ENCODE measurements around the gene C11orf91. TPM values are rescaled to one million over a fixed set of nuclear protein-coding genes. Genes with fewer than 3 reads are reported as not detected.

The C11orf91 gene
- total RNA-seq, 1 experiment from 2014 or later, result 1.3 TPM

DNA sequence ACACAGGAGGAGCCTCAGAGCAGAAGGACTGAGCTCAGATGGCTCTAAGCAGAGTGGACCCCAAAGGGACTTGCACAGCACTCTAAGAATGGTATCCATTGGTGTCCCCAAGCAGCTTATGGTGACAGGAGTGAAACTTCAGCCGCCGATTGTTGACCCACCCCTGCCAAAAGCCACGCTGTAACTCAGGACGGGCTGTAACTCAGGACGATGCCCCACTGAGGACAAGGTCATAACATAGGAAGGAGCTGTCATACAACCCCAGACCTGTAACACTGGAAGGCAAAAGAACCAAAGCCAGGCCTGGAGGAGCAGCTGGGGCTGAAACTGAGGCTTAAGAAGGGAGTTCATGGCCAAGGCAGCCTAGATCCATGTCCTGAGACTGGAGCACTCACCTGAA is 21.4 kb upstream of the C11orf91 start:
- no peaks in the 10 kb centered on the region for H3K27me3 ChIP-seq (ENCODE audit: control insufficient read depth, insufficient read depth, low read length)
- DNase-seq (ENCODE audit: low read depth, low spot score) (no peak), ATAC-seq (peak; percentile 10; the same call in 1 of the 2 replicates)
- H3K4me1 ChIP-seq (ENCODE audit: control insufficient read depth, insufficient read depth, low read length), result peaks cover 52% of the 10 kb centered on the region
- ChIA-PET CTCF (no interaction called here), POLR2A (no interaction called here)
- TF ChIP-seq, protein P1, sequence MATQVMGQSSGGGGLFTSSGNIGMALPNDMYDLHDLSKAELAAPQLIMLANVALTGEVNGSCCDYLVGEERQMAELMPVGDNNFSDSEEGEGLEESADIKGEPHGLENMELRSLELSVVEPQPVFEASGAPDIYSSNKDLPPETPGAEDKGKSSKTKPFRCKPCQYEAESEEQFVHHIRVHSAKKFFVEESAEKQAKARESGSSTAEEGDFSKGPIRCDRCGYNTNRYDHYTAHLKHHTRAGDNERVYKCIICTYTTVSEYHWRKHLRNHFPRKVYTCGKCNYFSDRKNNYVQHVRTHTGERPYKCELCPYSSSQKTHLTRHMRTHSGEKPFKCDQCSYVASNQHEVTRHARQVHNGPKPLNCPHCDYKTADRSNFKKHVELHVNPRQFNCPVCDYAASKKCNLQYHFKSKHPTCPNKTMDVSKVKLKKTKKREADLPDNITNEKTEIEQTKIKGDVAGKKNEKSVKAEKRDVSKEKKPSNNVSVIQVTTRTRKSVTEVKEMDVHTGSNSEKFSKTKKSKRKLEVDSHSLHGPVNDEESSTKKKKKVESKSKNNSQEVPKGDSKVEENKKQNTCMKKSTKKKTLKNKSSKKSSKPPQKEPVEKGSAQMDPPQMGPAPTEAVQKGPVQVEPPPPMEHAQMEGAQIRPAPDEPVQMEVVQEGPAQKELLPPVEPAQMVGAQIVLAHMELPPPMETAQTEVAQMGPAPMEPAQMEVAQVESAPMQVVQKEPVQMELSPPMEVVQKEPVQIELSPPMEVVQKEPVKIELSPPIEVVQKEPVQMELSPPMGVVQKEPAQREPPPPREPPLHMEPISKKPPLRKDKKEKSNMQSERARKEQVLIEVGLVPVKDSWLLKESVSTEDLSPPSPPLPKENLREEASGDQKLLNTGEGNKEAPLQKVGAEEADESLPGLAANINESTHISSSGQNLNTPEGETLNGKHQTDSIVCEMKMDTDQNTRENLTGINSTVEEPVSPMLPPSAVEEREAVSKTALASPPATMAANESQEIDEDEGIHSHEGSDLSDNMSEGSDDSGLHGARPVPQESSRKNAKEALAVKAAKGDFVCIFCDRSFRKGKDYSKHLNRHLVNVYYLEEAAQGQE (IDR thresholded peaks at IDR 0.05; ENCODE audit: insufficient read depth in 1 of 2, low read depth in 2 of 2, low read length in 1 of 2), result no peak
- TF ChIP-seq, protein P2, sequence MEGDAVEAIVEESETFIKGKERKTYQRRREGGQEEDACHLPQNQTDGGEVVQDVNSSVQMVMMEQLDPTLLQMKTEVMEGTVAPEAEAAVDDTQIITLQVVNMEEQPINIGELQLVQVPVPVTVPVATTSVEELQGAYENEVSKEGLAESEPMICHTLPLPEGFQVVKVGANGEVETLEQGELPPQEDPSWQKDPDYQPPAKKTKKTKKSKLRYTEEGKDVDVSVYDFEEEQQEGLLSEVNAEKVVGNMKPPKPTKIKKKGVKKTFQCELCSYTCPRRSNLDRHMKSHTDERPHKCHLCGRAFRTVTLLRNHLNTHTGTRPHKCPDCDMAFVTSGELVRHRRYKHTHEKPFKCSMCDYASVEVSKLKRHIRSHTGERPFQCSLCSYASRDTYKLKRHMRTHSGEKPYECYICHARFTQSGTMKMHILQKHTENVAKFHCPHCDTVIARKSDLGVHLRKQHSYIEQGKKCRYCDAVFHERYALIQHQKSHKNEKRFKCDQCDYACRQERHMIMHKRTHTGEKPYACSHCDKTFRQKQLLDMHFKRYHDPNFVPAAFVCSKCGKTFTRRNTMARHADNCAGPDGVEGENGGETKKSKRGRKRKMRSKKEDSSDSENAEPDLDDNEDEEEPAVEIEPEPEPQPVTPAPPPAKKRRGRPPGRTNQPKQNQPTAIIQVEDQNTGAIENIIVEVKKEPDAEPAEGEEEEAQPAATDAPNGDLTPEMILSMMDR (IDR thresholded peaks at IDR 0.05), result no peak
- TF ChIP-seq SIN3A (IDR thresholded peaks at IDR 0.05; ENCODE audit: borderline replicate concordance, insufficient read depth, low read depth, low read length), result no peak
- no peak for TF ChIP-seq TCF7L2 (IDR thresholded peaks at IDR 0.05; ENCODE audit: low read depth, low read length)
- no peak for TF ChIP-seq POLR2AphosphoS5 (IDR thresholded peaks at IDR 0.05; ENCODE audit: low read depth, low read length)
- in situ Hi-C loops (cut with HindIII; ENCODE audit: low pct_unique_long_range_greater_than_20kb, low sequenced_read_pairs), result no loop called here
- BruUV-seq (replicated peaks), result no TSS peak
- intact Hi-C loops (cut with micrococcal nuclease; ENCODE audit: unreplicated experiment), result no loop called here
- H3K27ac ChIP-seq (ENCODE audit: low read length), result peak overlapping the region; percentile 60
- H3K36me3 ChIP-seq (ENCODE audit: control insufficient read depth, insufficient read depth, low read length), result peaks cover 14% of the 10 kb centered on the region
- H3K4me3 ChIP-seq (ENCODE audit: low read depth in 2 of 2, low read length in 2 of 2), result no peak overlapping the region
- no peaks in the 10 kb centered on the region for H3K9me3 ChIP-seq (ENCODE audit: control insufficient read depth, insufficient read depth, low read depth, low read length)

DNA sequence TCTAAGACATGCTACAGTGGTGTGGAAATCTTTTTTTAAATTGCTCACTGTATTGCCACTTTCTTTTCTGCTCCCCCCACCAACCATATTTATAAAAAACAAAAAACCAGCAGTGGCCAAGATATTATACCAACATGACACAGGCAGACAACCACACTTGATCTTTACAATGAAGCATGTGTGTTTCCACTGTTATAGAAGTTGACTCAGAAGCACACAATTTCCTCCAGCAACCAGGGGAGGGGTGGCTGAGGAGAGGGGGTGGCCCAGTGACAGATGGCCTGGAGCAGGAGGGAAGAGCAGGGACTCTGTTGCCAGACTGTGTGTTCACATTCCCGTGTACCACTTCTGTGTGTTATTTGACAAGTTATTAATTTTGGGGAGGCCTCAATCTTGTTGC is 20.8 kb upstream of the C11orf91 start:
- Histone ChIP-seq H3K4me1 (ENCODE audit: control insufficient read depth, insufficient read depth, low read length) (peaks cover 58% of the 10 kb centered on the region), H3K9me3 (ENCODE audit: control insufficient read depth, insufficient read depth, low read depth, low read length) (no peaks in the 10 kb centered on the region), H3K36me3 (ENCODE audit: control insufficient read depth, insufficient read depth, low read length) (peaks cover 17% of the 10 kb centered on the region), H3K27me3 (ENCODE audit: control insufficient read depth, insufficient read depth, low read length) (no peaks in the 10 kb centered on the region), H3K4me3 (ENCODE audit: low read depth in 2 of 2, low read length in 2 of 2) (no peak overlapping the region), H3K27ac (ENCODE audit: low read length) (peak overlapping the region; percentile 36)
- CTCF ChIA-PET, result no interaction called here
- DNase-seq (ENCODE audit: low read depth, low spot score), result no peak
- in situ Hi-C loops (cut with HindIII; ENCODE audit: low pct_unique_long_range_greater_than_20kb, low sequenced_read_pairs) (no loop called here), intact Hi-C loops (cut with micrococcal nuclease; ENCODE audit: unreplicated experiment) (no loop called here)
- POLR2A ChIA-PET, result no interaction called here
- peak; percentile 57 for ATAC-seq
- TF ChIP-seq POLR2AphosphoS5 (IDR thresholded peaks at IDR 0.05; ENCODE audit: low read depth, low read length), result no peak
- no peak for TF ChIP-seq SIN3A (IDR thresholded peaks at IDR 0.05; ENCODE audit: borderline replicate concordance, insufficient read depth, low read depth, low read length)
- no peak for TF ChIP-seq TCF7L2 (IDR thresholded peaks at IDR 0.05; ENCODE audit: low read depth, low read length)
- TF ChIP-seq, protein P1 (IDR thresholded peaks at IDR 0.05; ENCODE audit: insufficient read depth in 1 of 2, low read depth in 2 of 2, low read length in 1 of 2), result no peak
- TF ChIP-seq, protein P2 (IDR thresholded peaks at IDR 0.05), result no peak
- BruUV-seq (replicated peaks), result no TSS peak
